ELR (cell line): Measurements from ENCODE around the gene BACE2.
"Not testable (repeated sequence)": the region's sequence is repeated elsewhere in the genome, so short reads cannot be mapped to it uniquely, and the experiment has no call there.

Experiments used
- DNase-seq: peaks from one replicate; pipeline ENCODE4 v3.0.0-alpha.2; 2015; ENCODE audit warnings: low read depth

Gene BACE2

GRCh38 chr21:41185802-41186201 is 17.8 kb downstream of the BACE2 start:
- DNase-seq: no peak

GRCh38 chr21:41186755-41187536 is 19.0 kb downstream of the BACE2 start:
- no peak for DNase-seq

GRCh38 chr21:41187537-41188025 is 19.6 kb downstream of the BACE2 start:
- no peak for DNase-seq

- no peak for DNase-seq
Observed at GRCh38 chr21:41188486-41189149, 20.7 kb downstream of the BACE2 start.

- no peak for DNase-seq
Observed at GRCh38 chr21:41189150-41189745, 21.3 kb downstream of the BACE2 start.

- not testable (repeated sequence) for DNase-seq
Observed at GRCh38 chr21:41192552-41192951, 24.6 kb downstream of the BACE2 start.

- no peak for DNase-seq
Observed at GRCh38 chr21:41195311-41195710, 27.4 kb downstream of the BACE2 start.

- DNase-seq: no peak
Observed at GRCh38 chr21:41196993-41197392, 29.0 kb downstream of the BACE2 start.

- no peak for DNase-seq
Observed at GRCh38 chr21:41197582-41197981, 29.6 kb downstream of the BACE2 start.

GRCh38 chr21:41198647-41199046 is 30.7 kb downstream of the BACE2 start:
- DNase-seq: not testable (repeated sequence)

- DNase-seq: no peak
Observed at GRCh38 chr21:41199123-41199522, 31.2 kb downstream of the BACE2 start.

- DNase-seq: no peak
Observed at GRCh38 chr21:41199588-41199987, 31.6 kb downstream of the BACE2 start.

- no peak for DNase-seq
Observed at GRCh38 chr21:41201385-41201784, 33.4 kb downstream of the BACE2 start.

- no peak for DNase-seq
Observed at GRCh38 chr21:41204736-41205135, 36.8 kb downstream of the BACE2 start.

GRCh38 chr21:41207401-41208375 is 39.7 kb downstream of the BACE2 start:
- no peak for DNase-seq

- DNase-seq: no peak
Observed at GRCh38 chr21:41208376-41208763, 40.4 kb downstream of the BACE2 start.

GRCh38 chr21:41209016-41209619 is 41.2 kb downstream of the BACE2 start:
- no peak for DNase-seq

- no peak for DNase-seq
Observed at GRCh38 chr21:41210426-41211059, 42.6 kb downstream of the BACE2 start.

- no peak for DNase-seq
Observed at GRCh38 chr21:41211060-41211805, 43.3 kb downstream of the BACE2 start.

- no peak for DNase-seq
Observed at GRCh38 chr21:41213021-41213420, 45.1 kb downstream of the BACE2 start.
